H1 (cell line): Measurements from ENCODE around the gene GNAL. TPM values are rescaled to one million over a fixed set of nuclear protein-coding genes. Genes with fewer than 3 reads are reported as not detected.

Experiments used
- BACH1 ChIP-seq: IDR thresholded peaks from 2 replicates; pipeline ENCODE4 v1.6.1; 2012; ENCODE audit warnings: low read length, improper control_type of control experiment
- CHD2 ChIP-seq: IDR thresholded peaks from 2 replicates; pipeline ENCODE4 v1.6.1; 2012; ENCODE audit warnings: low read length, improper control_type of control experiment
- CHD7 ChIP-seq: fragments of 300-600 bp; sonication (generic); IDR thresholded peaks from 2 replicates; pipeline ENCODE4 v1.7.1; 2012; ENCODE audit warnings: low read length, moderate library complexity, mild to moderate bottlenecking, inconsistent platforms; ENCODE audit not compliant: insufficient replicate concordance
- CREB1 ChIP-seq: IDR thresholded peaks from 2 replicates; pipeline ENCODE4 v1.6.1; 2012; ENCODE audit warnings: inconsistent platforms
- CTBP2 ChIP-seq: IDR thresholded peaks from 2 replicates; pipeline ENCODE4 v1.7.0; 2011; ENCODE audit warnings: borderline replicate concordance, mild to moderate bottlenecking, moderate library complexity, mixed read lengths, low read length; ENCODE audit not compliant: insufficient read depth, insufficient read length
- NANOG ChIP-seq: IDR thresholded peaks from 2 replicates; pipeline ENCODE4 v1.6.1; 2011; ENCODE audit warnings: low read length, low read depth, mild to moderate bottlenecking, inconsistent platforms; ENCODE audit not compliant: insufficient read depth, poor library complexity, severe bottlenecking
- POU5F1 ChIP-seq: IDR thresholded peaks from 2 replicates; pipeline ENCODE4 v1.6.1; 2011; ENCODE audit warnings: low read depth, mild to moderate bottlenecking, low read length, moderate library complexity
- RNF2 ChIP-seq: fragments of 200-900, 300-1000 bp; sonication (generic); IDR thresholded peaks from 2 replicates; pipeline ENCODE4 v1.7.1; 2016; ENCODE audit warnings: borderline replicate concordance, low read depth, mild to moderate bottlenecking, antibody characterized with exemption, low read length; ENCODE audit not compliant: poor library complexity, severe bottlenecking; ENCODE audit errors: missing control alignments
- SIX5 ChIP-seq: IDR thresholded peaks from 2 replicates; pipeline ENCODE4 v1.6.1; 2011; ENCODE audit warnings: mild to moderate bottlenecking, low read depth, low read length
- SP1 ChIP-seq: IDR thresholded peaks from 2 replicates; pipeline ENCODE4 v1.6.1; 2011; ENCODE audit warnings: low read depth, low read length
- YY1 ChIP-seq: IDR thresholded peaks from 2 replicates; pipeline ENCODE4 v1.6.1; 2011; ENCODE audit warnings: low read depth, mild to moderate bottlenecking, low read length
- polyA plus RNA-seq, 7 experiments: library from polyadenylated mRNA; depleted of rRNA in 3 of 7; stranded (reverse) in 5 of 7; unstranded in 2 of 7; fragments of >200 nt in 5 of 7; fragments of 200-250 nt in 2 of 7; gene quantifications; 1 replicate in 5 of 7; 2 replicates in 1 of 7; 4 replicates in 1 of 7; pipeline versions ENCODE4 v1.2.1 to v1.2.3, GENCODE V29; 2011 to 2013; ENCODE audit warnings: missing spikeins in 2 of 7, mixed read lengths in 2 of 7
- total RNA-seq: library from RNA; stranded (reverse); fragmentation: NEBNext Ultra II Directional; extraction: Animal tissue kit (Norgen Biotek cat#: 25700); gene quantifications from 2 replicates; pipeline ENCODE4 v1.2.1, GENCODE V29; 2021

The GNAL gene
- total and polyA plus RNA-seq, 2 of the 8 experiments (the other 6 are each of a cell fraction or from before 2014, with no cell fraction given), result 13.2 to 18.3 TPM

DNA sequence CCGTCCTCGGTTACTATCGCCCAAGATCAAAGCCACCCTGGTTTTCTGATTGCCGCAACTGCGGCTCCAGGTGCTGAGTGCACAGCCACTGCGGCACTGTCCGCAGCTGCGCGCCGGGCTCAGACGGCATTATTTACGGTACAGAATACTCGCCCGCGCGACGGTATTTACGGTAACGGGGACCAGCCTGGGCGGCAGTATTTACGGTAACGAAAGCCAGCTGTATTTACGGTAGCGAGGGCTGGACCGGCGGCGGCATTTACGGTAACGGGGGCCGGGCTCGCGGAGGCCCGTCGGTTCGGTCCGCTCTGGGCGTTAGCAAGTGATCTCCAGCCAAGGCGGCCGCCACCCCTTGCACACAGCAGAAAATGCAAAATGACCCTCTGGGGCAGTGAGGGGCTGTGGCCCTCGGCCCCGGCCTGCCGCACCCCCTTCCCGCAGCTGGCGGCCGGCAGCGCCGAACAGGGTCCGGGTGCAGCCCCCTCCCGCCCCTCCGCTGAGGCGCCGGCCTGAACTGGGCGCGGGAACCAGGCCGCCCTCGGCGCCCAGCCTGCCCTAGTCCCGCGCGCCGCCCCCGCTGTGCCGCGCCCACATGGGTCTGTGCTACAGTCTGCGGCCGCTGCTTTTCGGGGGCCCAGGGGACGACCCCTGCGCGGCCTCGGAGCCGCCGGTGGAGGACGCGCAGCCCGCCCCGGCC is at the start of gene GNAL (continued):
- TF ChIP-seq CHD7 (peak; percentile 100), BACH1 (no peak), SP1 (no peak), SIX5 (no peak), POU5F1 (no peak), RNF2 (no peak), CREB1 (peak; percentile 73), CHD2 (peak; percentile 71; the same call in 1 of the 2 replicates), YY1 (peak; percentile 96), CTBP2 (peak; percentile 88), NANOG (peak; percentile 58)
